ENCODE data around the gene GPR137B.

- TF ChIP-seq JUND (IDR thresholded peaks at IDR 0.05) = no peak
- TF ChIP-seq CTCF (IDR thresholded peaks at IDR 0.05; ENCODE audit: low read depth, low read length, missing input control) = no peak
- TF ChIP-seq TAF1 (conservative IDR thresholded peaks at IDR 0.05) = no peak
- no peak for TF ChIP-seq RAD21 (IDR thresholded peaks at IDR 0.05)
Observed at GRCh38 chr1:236172041-236172579, 29.8 kb downstream of the GPR137B start.
